Upper lobe of left lung (tissue), 6 donors: Measurements from ENCODE around the gene XPO5. TPM values are rescaled to one million over a fixed set of nuclear protein-coding genes. Genes with fewer than 3 reads are reported as not detected.
A peak's percentile ranks its signal among the peaks of the same experiment; 100 is the strongest.

Source experiments
- ATAC-seq, 2 donors: fragments of 200-7000 bp; cut with Tn5 transposase; one replicate each; pipeline ENCODE4 v1.9.1; 2022; ENCODE audit warnings: mild to moderate bottlenecking in 2 of 2, moderate library complexity in 2 of 2; ENCODE audit not compliant: low FRiP score in 2 of 2
- DNase-seq, 2 donors: peaks; one replicate each; pipeline ENCODE4 v3.0.0-alpha.2; 2019 to 2020
- H3K27ac ChIP-seq, 4 donors: fragments of 200-600 bp; sonication (generic); one replicate each; pipeline ENCODE4 v1.5.1; 2016 to 2019
- H3K27me3 ChIP-seq, 4 donors: fragments of 200-600 bp; sonication (generic); one replicate each; pipeline ENCODE4 v1.5.1; 2017 to 2019
- H3K36me3 ChIP-seq, 4 donors: fragments of 200-600 bp; sonication (generic); one replicate each; pipeline ENCODE4 v1.5.1; 2016 to 2019
- H3K4me1 ChIP-seq, 4 donors: fragments of 200-600 bp; sonication (generic); one replicate each; pipeline ENCODE4 v1.5.1; 2018 to 2019
- H3K4me3 ChIP-seq, 4 donors: fragments of 200-600 bp; sonication (generic); one replicate each; pipeline ENCODE4 v1.5.1; 2017 to 2019; ENCODE audit warnings: mild to moderate bottlenecking in 2 of 4, moderate library complexity in 1 of 4
- H3K9me3 ChIP-seq, 4 donors: fragments of 200-600 bp; sonication (generic); one replicate each; pipeline ENCODE4 v1.5.1; 2018 to 2019
- EP300 ChIP-seq, 4 donors: sonication (generic); formaldehyde crosslinking; IDR thresholded peaks; one replicate each; pipeline ENCODE4 v1.5.1; 2017; ENCODE audit warnings: antibody characterized with exemption in 4 of 4, control low read depth in 2 of 4
- POLR2A ChIP-seq, 4 donors: fragments of 450-650 bp; IDR thresholded peaks; one replicate each; pipeline ENCODE4 v1.5.1; 2016 to 2017; ENCODE audit warnings: antibody characterized with exemption in 4 of 4, mild to moderate bottlenecking in 2 of 4
- POLR2AphosphoS5 ChIP-seq, 2 donors: sonication (generic); formaldehyde crosslinking; IDR thresholded peaks; one replicate each; pipeline ENCODE4 v1.5.1; 2017; ENCODE audit warnings: antibody characterized with exemption in 2 of 2
- WGBS, 2 donors: methylation state at CpG; one replicate each; pipeline ENCODE4 v1.1.5; 2017 to 2018; 5-methylcytosine and 5-hydroxymethylcytosine counted together
- total RNA-seq, 6 donors: library from RNA; depleted of rRNA in 4 of 6; stranded (reverse); fragments of >200 nt in 4 of 6; gene quantifications; one replicate each; pipeline versions ENCODE4 v1.1.0 to v1.2.1, GENCODE V29; 2016 to 2021
- TF ChIP-seq, protein P1 (sequence below), 6 experiments: fragments of 450-650 bp in 4 of 6; fragments of 200-600 bp in 2 of 6; sonication (generic) in 2 of 6; IDR thresholded peaks; one replicate each; pipeline ENCODE4 v1.5.1; 2016 to 2019; ENCODE audit warnings: antibody characterized with exemption in 6 of 6
- donor health status: DM: no; HTN: no; CAD: no; lungs with moderate emphysema.
- donor health status: DM: no; HTN: yes; CAD: no; lungs with severe emphysema.

The XPO5 gene
- total RNA-seq, 6 donors from 2014 or later: 17.9 to 48.2 (median 25.1) TPM

DNA sequence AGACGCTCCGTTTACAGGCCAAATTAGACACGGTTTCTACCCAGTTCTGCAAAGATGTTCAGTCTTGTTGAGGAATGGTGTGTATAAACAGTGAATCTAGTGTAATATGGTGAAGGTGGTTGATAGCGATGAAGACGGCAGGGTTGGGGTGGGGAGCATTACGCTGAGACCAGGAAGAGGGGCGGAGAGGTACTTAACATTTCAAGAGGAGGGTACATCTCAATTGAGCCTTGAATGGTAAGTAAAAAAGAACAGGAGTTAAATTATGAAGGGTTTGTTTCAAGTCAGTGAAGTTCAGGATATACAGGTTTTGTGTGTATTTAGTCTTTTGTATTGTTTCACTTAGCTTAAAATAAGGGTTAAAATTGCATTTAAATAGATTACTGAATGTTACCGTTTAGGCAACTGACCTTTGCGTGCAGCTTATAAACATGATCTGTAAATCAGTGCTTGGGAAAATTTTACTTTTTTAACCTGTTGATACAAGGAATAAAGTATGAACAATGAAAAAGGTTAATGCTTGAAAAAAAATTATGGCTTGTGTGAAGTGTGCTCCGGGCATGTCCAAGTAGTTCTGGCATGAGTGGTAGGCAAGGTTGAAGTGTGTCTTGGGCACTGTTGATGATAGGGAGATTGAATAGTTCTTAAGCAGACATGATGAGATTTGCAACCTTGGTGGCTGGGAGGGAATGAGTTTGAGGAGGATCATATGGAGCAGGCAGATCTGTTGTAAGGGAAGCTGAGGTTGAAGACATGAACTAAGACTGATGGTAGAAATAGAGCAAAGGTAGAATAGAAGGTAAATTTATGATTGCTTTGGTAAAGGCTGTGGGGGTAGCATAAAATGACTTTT, 58.1 kb downstream of the XPO5 start:
- Histone ChIP-seq H3K9me3 (no peaks in the 10 kb centered on the region), H3K4me1 (peaks cover 30 to 39% (median 38%) of the 10 kb centered on the region in 4 donors), H3K27me3 (no peaks in the 10 kb centered on the region), H3K4me3 (peak overlapping the region; percentile 64 to 95 (median 84)), H3K27ac (peak overlapping the region; percentile 82 to 93 (median 89)), H3K36me3 (peaks cover 35 to 68% (median 58%) of the 10 kb centered on the region in 4 donors)
- DNase-seq (no peak), ATAC-seq (no peak)
- whole genome bisulfite sequencing, 2 donors: 5% methylated on average over 10 of the region's 10 CpGs
- no peak for TF ChIP-seq POLR2A (IDR thresholded peaks at IDR 0.05)
- no peak for TF ChIP-seq EP300 (IDR thresholded peaks at IDR 0.05)

DNA sequence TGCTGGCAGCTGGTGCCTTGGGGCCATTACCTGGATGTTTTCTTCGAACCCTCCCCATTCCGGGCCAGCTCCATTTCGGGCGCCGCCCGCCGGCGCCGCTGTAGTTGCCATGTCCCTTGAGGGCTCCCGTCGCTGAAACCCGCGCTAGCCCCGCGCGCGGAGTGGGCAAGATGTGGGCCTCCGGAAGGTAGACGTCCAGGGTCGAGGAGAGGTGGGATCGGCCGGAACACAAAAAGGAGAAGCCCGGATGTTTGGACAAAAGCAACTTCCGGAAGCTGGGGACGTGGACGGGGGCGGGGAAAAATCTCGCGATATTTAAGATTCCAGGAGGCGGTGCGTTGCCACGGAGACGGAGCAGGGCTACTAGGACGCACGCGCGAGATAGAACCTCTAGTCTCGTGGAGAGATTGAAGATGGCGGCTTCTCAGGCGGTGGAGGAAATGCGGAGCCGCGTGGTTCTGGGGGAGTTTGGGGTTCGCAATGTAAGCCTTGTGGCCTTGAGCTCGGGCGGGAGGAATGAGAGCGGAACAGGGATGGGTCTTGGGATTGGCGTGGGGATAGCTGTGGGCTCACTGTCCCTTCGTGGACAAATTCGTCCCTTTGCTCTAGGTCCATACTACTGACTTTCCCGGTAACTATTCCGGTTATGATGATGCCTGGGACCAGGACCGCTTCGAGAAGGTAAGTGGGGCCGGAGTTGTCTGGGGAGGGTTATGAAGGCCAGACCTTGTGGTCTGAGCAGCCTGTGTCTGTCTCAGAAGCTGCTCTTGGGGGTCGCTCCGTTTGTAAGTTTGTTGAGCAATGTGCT, 58.9 kb downstream of the XPO5 start, which contains the start of the genes POLR1C and YIPF3:
Gene POLR1C (plus strand): TSS at position 393 of the 808 bp plus-strand sequence. CDS start 21 bp downstream, at position 414.
Gene YIPF3 (minus strand): TSS at position 230 of the 808 bp plus-strand sequence. CDS start 119 bp downstream, at position 111.
- Histone ChIP-seq H3K9me3 (no peaks in the 10 kb centered on the region), H3K27me3 (no peaks in the 10 kb centered on the region), H3K4me1 (peaks cover 30 to 46% (median 41%) of the 10 kb centered on the region in 4 donors), H3K4me3 (peak within 1 kb of the TSS; percentile 64 to 95 (median 84)), H3K27ac (peak within 1 kb of the TSS; percentile 82 to 93 (median 89)), H3K36me3 (peaks cover 33 to 68% (median 58%) of the 10 kb centered on the region in 4 donors)
- ATAC-seq (peak; percentile 95 to 97), DNase-seq (peak; percentile 93 to 99)
- 0 to 1% methylated on average over 56 to 57 of the region's 57 CpGs for WGBS, 2 donors
- TF ChIP-seq EP300 (IDR thresholded peaks at IDR 0.05): no peak
- peak in 3 of 4 donors; percentile 37 to 71 (median 52) for TF ChIP-seq POLR2A (IDR thresholded peaks at IDR 0.05)
- TF ChIP-seq POLR2AphosphoS5 (IDR thresholded peaks at IDR 0.05): peak; percentile 74 to 77
- TF ChIP-seq, protein P1, sequence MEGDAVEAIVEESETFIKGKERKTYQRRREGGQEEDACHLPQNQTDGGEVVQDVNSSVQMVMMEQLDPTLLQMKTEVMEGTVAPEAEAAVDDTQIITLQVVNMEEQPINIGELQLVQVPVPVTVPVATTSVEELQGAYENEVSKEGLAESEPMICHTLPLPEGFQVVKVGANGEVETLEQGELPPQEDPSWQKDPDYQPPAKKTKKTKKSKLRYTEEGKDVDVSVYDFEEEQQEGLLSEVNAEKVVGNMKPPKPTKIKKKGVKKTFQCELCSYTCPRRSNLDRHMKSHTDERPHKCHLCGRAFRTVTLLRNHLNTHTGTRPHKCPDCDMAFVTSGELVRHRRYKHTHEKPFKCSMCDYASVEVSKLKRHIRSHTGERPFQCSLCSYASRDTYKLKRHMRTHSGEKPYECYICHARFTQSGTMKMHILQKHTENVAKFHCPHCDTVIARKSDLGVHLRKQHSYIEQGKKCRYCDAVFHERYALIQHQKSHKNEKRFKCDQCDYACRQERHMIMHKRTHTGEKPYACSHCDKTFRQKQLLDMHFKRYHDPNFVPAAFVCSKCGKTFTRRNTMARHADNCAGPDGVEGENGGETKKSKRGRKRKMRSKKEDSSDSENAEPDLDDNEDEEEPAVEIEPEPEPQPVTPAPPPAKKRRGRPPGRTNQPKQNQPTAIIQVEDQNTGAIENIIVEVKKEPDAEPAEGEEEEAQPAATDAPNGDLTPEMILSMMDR (IDR thresholded peaks at IDR 0.05): no peak

DNA sequence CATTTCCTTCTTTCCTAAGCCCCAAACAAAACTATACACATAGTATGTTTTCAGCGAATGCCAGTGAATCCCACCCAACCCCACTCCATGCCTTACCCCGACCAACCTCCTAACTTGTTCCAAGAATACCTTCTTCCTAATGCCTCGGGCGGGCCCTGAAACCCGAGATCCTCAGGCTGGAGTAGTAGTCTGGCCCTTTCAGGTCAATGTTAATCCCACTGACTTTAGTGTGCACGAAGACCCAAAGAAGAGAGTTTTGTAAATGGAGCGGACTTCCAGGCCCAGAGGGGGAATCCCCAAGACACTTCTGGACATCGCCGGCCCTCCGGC, 59.5 kb downstream of the XPO5 start:
- TF ChIP-seq POLR2A (IDR thresholded peaks at IDR 0.05) (no peak), POLR2AphosphoS5 (IDR thresholded peaks at IDR 0.05) (no peak), EP300 (IDR thresholded peaks at IDR 0.05) (no peak)
- TF ChIP-seq, protein P1 (IDR thresholded peaks at IDR 0.05): no peak
- peaks cover 30 to 48% (median 42%) of the 10 kb centered on the region in 4 donors for H3K4me1 ChIP-seq
- peaks cover 32 to 68% (median 58%) of the 10 kb centered on the region in 4 donors for H3K36me3 ChIP-seq
- no peaks in the 10 kb centered on the region for H3K9me3 ChIP-seq
- ATAC-seq: no peak
- peak overlapping the region; percentile 82 to 93 (median 89) for H3K27ac ChIP-seq
- WGBS, 2 donors: 1% methylated on average over 10 of the region's 10 CpGs
- no peak for DNase-seq
- H3K27me3 ChIP-seq: no peaks in the 10 kb centered on the region
- peak overlapping the region; percentile 64 to 89 (median 84) for H3K4me3 ChIP-seq

DNA sequence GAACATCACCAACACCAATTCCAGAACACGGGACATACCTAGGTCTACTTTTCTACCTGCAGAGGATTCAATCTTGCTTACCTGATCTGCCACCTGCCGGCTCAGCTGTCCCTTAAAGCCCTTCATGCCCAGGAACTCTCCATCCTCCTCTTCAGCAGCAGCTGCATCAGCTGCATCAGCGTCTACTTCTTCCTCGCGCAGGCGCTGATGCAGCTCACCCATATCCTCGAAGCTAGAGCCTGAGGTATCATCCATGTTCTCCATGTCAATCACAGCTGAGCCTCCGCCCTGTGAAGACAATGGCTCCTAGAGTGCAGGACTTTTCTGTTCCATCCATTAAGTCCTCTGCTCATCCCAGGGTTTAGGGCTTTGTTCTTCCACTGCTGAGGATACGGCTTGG, 60.0 kb downstream of the XPO5 start:
- no peaks in the 10 kb centered on the region for H3K27me3 ChIP-seq
- DNase-seq (no peak), ATAC-seq (no peak)
- peak overlapping the region; percentile 64 to 89 (median 84) for H3K4me3 ChIP-seq
- 59 to 60% methylated on average over 9 of the region's 9 CpGs for WGBS, 2 donors
- H3K27ac ChIP-seq: peak overlapping the region; percentile 82 to 93 (median 89)
- H3K36me3 ChIP-seq: peaks cover 27 to 68% (median 57%) of the 10 kb centered on the region in 4 donors
- TF ChIP-seq POLR2AphosphoS5 (IDR thresholded peaks at IDR 0.05): no peak
- TF ChIP-seq, protein P1 (IDR thresholded peaks at IDR 0.05): no peak
- no peak for TF ChIP-seq EP300 (IDR thresholded peaks at IDR 0.05)
- TF ChIP-seq POLR2A (IDR thresholded peaks at IDR 0.05): no peak
- H3K4me1 ChIP-seq: peaks cover 30 to 51% (median 44%) of the 10 kb centered on the region in 4 donors
- H3K9me3 ChIP-seq: no peaks in the 10 kb centered on the region
